GM23338 (cell line): ENCODE measurements around the gene CACHD1. TPM values are rescaled to one million over a fixed set of nuclear protein-coding genes. Genes with fewer than 3 reads are reported as not detected.

Source experiments
- ATAC-seq: fragments of 200-7000 bp; cut with Tn5 transposase; 3 replicates; pipeline ENCODE4 v1.9.1; 2020
- DNase-seq: peaks from one replicate; pipeline ENCODE4 v3.0.0-alpha.2; 2015; ENCODE audit warnings: low spot score
- H2AFZ ChIP-seq: fragments of 200-600 bp; sonication (generic); 2 replicates; pipeline ENCODE4 v1.8.0; 2016; ENCODE audit warnings: antibody characterized with exemption, mild to moderate bottlenecking, moderate library complexity
- H3F3A ChIP-seq: fragments of 200-600 bp; sonication (generic); replicated peaks from 2 replicates; pipeline ENCODE4 v1.8.0; 2017; ENCODE audit warnings: antibody characterized with exemption, mixed run types, low read depth
- H3K27ac ChIP-seq: fragments of 200-600 bp; sonication (generic); 2 replicates; pipeline ENCODE4 v1.6.1; 2016; ENCODE audit warnings: low read depth
- H3K27me3 ChIP-seq: fragments of 200-600 bp; sonication (generic); 2 replicates; pipeline ENCODE4 v1.8.0; 2016; ENCODE audit warnings: mild to moderate bottlenecking, mixed run types, moderate library complexity; ENCODE audit not compliant: insufficient read depth
- H3K36me3 ChIP-seq: fragments of 200-600 bp; sonication (generic); 2 replicates; pipeline ENCODE4 v1.8.0; 2016; ENCODE audit warnings: mild to moderate bottlenecking; ENCODE audit not compliant: insufficient read depth
- H3K4me1 ChIP-seq: fragments of 200-600 bp; sonication (generic); 2 replicates; pipeline ENCODE4 v1.8.0; 2016; ENCODE audit warnings: mild to moderate bottlenecking, moderate library complexity; ENCODE audit not compliant: insufficient read depth
- H3K4me2 ChIP-seq: fragments of 200-600 bp; sonication (generic); 2 replicates; pipeline ENCODE4 v1.7.1; 2017; ENCODE audit warnings: mixed run types
- H3K4me3 ChIP-seq: fragments of 200-600 bp; sonication (generic); 2 replicates; pipeline ENCODE4 v1.6.1; 2016; ENCODE audit warnings: mixed run types
- H3K79me2 ChIP-seq: fragments of 200-600 bp; sonication (generic); replicated peaks from 2 replicates; pipeline ENCODE4 v1.8.0; 2017; ENCODE audit warnings: mild to moderate bottlenecking; ENCODE audit not compliant: insufficient read depth
- H3K9me2 ChIP-seq: fragments of 200-600 bp; sonication (generic); 2 replicates; pipeline ENCODE4 v1.8.0; 2017; ENCODE audit not compliant: insufficient read depth
- H4K20me1 ChIP-seq: fragments of 200-600 bp; sonication (generic); replicated peaks from 2 replicates; pipeline ENCODE4 v1.8.0; 2017; ENCODE audit warnings: mild to moderate bottlenecking; ENCODE audit not compliant: insufficient read depth
- H3K27ac Mint-ChIP-seq: 2 replicates; pipeline ENCODE4 v1.8.0; 2020; ENCODE audit warnings: inconsistent platforms, mild to moderate bottlenecking, moderate library complexity, mixed read lengths
- H3K27me3 Mint-ChIP-seq: 3 replicates; pipeline ENCODE4 v1.8.0; 2022; ENCODE audit warnings: low read depth, mild to moderate bottlenecking, moderate library complexity, mixed read lengths, inconsistent platforms; ENCODE audit not compliant: insufficient read depth, poor library complexity
- H3K36me3 Mint-ChIP-seq: 3 replicates; pipeline ENCODE4 v1.8.0; 2021; ENCODE audit warnings: low read depth, mild to moderate bottlenecking, inconsistent platforms, moderate library complexity, mixed read lengths
- H3K4me1 Mint-ChIP-seq: 3 replicates; pipeline ENCODE4 v1.8.0; 2020; ENCODE audit warnings: mild to moderate bottlenecking, inconsistent platforms, mixed read lengths
- H3K4me3 Mint-ChIP-seq: 3 replicates; pipeline ENCODE4 v1.8.0; 2021; ENCODE audit warnings: moderate library complexity, mild to moderate bottlenecking, inconsistent platforms, mixed read lengths
- H3K9me3 Mint-ChIP-seq: 3 replicates; pipeline ENCODE4 v1.8.0; 2020; ENCODE audit warnings: moderate library complexity, mild to moderate bottlenecking, inconsistent platforms, mixed read lengths
- CREB1 ChIP-seq: fragments of 250-450 bp; sonication (Bioruptor Pico); IDR thresholded peaks from 2 replicates; pipeline ENCODE4 v1.5.0; 2020; ENCODE audit warnings: low read depth, mild to moderate bottlenecking, moderate library complexity
- EZH2 ChIP-seq: fragments of 200-600 bp; sonication (generic); IDR thresholded peaks from one replicate; pipeline ENCODE4 v1.8.0; 2017; ENCODE audit warnings: antibody characterized with exemption, mild to moderate bottlenecking, low read depth; ENCODE audit not compliant: unreplicated experiment
- EZH2phosphoT487 ChIP-seq: fragments of 200-600 bp; sonication (generic); IDR thresholded peaks from one replicate; pipeline ENCODE4 v1.8.1; 2018; ENCODE audit warnings: antibody characterized with exemption; ENCODE audit not compliant: unreplicated experiment
- NANOG ChIP-seq: IDR thresholded peaks from 2 replicates; pipeline ENCODE4 v1.6.1; 2016; ENCODE audit warnings: antibody characterized with exemption, borderline replicate concordance
- POLR2AphosphoS5 ChIP-seq: IDR thresholded peaks from 2 replicates; pipeline ENCODE4 v1.6.1; 2016; ENCODE audit warnings: antibody characterized with exemption, low read depth
- STAT1 ChIP-seq: IDR thresholded peaks from one replicate; pipeline ENCODE4 v1.6.1; 2016; ENCODE audit warnings: antibody characterized with exemption; ENCODE audit not compliant: unreplicated experiment
- ZNF331 ChIP-seq: fragments of 250-450 bp; sonication (Bioruptor Pico); IDR thresholded peaks from 2 replicates; pipeline ENCODE4 v1.5.0; 2020; ENCODE audit warnings: low read depth, mild to moderate bottlenecking, moderate library complexity
- polyA plus RNA-seq: library from polyadenylated mRNA; unstranded; fragments of >200 nt; fragmentation: Nextera tagmentation; extraction: Ambion mirVana; gene quantifications from 2 replicates; pipeline ENCODE4 v1.2.1, GENCODE V29; 2016
- total RNA-seq: library from RNA; depleted of rRNA; stranded (reverse); fragments of >200 nt; shearing (Covaris generic); gene quantifications from 2 replicates; pipeline ENCODE4 v1.2.3, GENCODE V29; 2014
- TF ChIP-seq, protein P1 (sequence below): fragments of 250-450 bp; sonication (Bioruptor Pico); IDR thresholded peaks from 2 replicates; pipeline ENCODE4 v1.5.0; 2020; ENCODE audit warnings: mild to moderate bottlenecking, moderate library complexity
- TF ChIP-seq, protein P2 (sequence below): IDR thresholded peaks from 2 replicates; pipeline ENCODE4 v1.6.1; 2016; ENCODE audit warnings: antibody characterized with exemption
- TF ChIP-seq, protein P3 (sequence below): IDR thresholded peaks from one replicate; pipeline ENCODE4 v1.6.1; 2018; ENCODE audit warnings: antibody characterized with exemption; ENCODE audit not compliant: unreplicated experiment
- TF ChIP-seq, protein P4 (sequence below), 2 experiments: fragments of 200-600 bp in 1 of 2; sonication (generic) in 1 of 2; conservative IDR thresholded peaks; 2 replicates each; pipeline versions ENCODE4 v1.5.1 to v1.6.1; 2016 to 2017; ENCODE audit warnings: antibody characterized with exemption in 2 of 2, low read depth in 2 of 2, mild to moderate bottlenecking in 2 of 2, moderate library complexity in 1 of 2

CACHD1 gene
- total and polyA plus RNA-seq, 2 experiments from 2014 or later: 12.6 to 43.7 TPM

DNA sequence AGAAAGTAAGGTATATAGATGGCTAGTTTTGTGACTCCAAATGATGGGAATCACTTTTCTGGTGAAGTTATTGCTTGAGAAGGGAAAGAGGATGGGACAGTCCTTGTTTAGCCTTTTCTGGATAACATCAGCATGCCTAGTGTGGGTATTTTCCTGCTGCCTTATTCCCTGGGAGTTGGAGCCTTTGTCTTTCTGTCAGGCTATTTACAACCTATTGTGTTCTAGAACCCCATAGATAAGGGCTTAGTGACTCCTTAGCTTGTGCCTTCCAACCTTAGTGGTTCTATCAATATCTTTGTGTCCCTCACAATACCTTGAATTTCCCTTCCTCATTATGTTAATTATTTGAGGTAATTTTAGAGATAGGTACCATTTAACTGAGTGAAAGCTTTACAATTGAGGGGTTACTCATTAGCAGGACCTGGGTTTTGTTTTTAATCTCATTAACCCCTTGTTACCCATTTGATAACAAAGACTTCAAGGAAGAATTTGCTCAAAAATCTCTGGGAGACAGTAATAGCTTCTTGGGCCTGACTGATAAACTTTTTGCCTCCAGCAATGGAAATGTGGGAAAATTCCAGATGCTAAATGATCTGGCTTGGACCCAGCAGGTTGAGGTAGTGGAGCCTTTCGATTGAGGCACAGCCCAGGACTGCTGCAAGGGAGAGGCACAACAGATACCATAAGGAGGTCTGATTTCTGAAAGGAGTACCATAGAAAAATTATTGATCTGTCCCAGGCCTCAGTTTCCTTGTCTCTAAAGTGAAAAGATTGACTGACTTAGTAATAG is 49.0 kb downstream of the CACHD1 start (continued):
- TF ChIP-seq, protein P1, sequence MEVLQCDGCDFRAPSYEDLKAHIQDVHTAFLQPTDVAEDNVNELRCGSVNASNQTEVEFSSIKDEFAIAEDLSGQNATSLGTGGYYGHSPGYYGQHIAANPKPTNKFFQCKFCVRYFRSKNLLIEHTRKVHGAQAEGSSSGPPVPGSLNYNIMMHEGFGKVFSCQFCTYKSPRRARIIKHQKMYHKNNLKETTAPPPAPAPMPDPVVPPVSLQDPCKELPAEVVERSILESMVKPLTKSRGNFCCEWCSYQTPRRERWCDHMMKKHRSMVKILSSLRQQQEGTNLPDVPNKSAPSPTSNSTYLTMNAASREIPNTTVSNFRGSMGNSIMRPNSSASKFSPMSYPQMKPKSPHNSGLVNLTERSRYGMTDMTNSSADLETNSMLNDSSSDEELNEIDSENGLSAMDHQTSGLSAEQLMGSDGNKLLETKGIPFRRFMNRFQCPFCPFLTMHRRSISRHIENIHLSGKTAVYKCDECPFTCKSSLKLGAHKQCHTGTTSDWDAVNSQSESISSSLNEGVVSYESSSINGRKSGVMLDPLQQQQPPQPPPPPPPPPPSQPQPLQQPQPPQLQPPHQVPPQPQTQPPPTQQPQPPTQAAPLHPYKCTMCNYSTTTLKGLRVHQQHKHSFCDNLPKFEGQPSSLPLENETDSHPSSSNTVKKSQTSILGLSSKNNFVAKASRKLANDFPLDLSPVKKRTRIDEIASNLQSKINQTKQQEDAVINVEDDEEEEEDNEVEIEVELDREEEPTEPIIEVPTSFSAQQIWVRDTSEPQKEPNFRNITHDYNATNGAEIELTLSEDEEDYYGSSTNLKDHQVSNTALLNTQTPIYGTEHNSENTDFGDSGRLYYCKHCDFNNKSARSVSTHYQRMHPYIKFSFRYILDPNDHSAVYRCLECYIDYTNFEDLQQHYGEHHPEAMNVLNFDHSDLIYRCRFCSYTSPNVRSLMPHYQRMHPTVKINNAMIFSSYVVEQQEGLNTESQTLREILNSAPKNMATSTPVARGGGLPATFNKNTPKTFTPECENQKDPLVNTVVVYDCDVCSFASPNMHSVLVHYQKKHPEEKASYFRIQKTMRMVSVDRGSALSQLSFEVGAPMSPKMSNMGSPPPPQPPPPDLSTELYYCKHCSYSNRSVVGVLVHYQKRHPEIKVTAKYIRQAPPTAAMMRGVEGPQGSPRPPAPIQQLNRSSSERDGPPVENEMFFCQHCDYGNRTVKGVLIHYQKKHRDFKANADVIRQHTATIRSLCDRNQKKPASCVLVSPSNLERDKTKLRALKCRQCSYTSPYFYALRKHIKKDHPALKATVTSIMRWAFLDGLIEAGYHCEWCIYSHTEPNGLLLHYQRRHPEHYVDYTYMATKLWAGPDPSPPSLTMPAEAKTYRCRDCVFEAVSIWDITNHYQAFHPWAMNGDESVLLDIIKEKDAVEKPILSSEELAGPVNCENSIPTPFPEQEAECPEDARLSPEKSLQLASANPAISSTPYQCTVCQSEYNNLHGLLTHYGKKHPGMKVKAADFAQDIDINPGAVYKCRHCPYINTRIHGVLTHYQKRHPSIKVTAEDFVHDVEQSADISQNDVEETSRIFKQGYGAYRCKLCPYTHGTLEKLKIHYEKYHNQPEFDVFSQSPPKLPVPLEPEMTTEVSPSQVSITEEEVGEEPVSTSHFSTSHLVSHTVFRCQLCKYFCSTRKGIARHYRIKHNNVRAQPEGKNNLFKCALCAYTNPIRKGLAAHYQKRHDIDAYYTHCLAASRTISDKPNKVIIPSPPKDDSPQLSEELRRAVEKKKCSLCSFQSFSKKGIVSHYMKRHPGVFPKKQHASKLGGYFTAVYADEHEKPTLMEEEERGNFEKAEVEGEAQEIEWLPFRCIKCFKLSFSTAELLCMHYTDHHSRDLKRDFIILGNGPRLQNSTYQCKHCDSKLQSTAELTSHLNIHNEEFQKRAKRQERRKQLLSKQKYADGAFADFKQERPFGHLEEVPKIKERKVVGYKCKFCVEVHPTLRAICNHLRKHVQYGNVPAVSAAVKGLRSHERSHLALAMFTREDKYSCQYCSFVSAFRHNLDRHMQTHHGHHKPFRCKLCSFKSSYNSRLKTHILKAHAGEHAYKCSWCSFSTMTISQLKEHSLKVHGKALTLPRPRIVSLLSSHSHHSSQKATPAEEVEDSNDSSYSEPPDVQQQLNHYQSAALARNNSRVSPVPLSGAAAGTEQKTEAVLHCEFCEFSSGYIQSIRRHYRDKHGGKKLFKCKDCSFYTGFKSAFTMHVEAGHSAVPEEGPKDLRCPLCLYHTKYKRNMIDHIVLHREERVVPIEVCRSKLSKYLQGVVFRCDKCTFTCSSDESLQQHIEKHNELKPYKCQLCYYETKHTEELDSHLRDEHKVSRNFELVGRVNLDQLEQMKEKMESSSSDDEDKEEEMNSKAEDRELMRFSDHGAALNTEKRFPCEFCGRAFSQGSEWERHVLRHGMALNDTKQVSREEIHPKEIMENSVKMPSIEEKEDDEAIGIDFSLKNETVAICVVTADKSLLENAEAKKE (CRISPR knock-in tag): peak; percentile 95

DNA sequence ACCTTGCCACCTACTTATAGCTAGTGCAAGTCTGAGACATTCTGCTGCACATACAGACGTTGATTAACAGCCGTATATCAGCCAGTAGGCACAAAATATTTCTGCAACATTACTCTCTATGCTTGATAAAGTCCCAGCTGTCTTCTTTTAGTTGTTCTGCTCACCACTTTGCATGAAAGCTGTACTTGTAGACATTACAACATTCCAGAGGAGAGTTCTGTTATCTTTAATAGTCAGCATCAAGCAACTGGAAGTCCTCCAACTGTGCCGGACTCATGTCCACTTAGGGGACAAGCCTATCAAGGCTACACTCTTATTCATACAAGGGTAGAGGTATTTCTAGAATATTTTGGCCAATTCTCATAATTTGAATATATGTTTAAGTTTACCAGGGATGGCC is 50.0 kb downstream of the CACHD1 start:
- Histone ChIP-seq H3K79me2 (peaks cover 98% of the 10 kb centered on the region), H3K27ac (no peak overlapping the region), H3K27me3 (no peaks in the 10 kb centered on the region), H3K9me2 (no peaks in the 10 kb centered on the region), H3F3A (0 out of 2 replicates have a peak, but pooled peaks cover 3% of the 10 kb centered on the region), H3K4me3 (no peak overlapping the region), H3K36me3 (no peaks in the 10 kb centered on the region), H2AFZ (no peak overlapping the region), H3K4me1 (peaks cover 98% of the 10 kb centered on the region), H3K4me2 (no peak overlapping the region), H4K20me1 (peaks cover 8% of the 10 kb centered on the region)
- Mint-ChIP-seq H3K4me1 (peaks cover 88% of the 10 kb centered on the region), H3K27ac (no peak overlapping the region), H3K27me3 (no peaks in the 10 kb centered on the region), H3K36me3 (no peaks in the 10 kb centered on the region), H3K4me3 (no peak overlapping the region), H3K9me3 (no peaks in the 10 kb centered on the region; the same call in 2 of the 3 replicates)
- ATAC-seq (no peak), DNase-seq (no peak)
- TF ChIP-seq, protein P2, sequence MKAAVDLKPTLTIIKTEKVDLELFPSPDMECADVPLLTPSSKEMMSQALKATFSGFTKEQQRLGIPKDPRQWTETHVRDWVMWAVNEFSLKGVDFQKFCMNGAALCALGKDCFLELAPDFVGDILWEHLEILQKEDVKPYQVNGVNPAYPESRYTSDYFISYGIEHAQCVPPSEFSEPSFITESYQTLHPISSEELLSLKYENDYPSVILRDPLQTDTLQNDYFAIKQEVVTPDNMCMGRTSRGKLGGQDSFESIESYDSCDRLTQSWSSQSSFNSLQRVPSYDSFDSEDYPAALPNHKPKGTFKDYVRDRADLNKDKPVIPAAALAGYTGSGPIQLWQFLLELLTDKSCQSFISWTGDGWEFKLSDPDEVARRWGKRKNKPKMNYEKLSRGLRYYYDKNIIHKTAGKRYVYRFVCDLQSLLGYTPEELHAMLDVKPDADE: no peak
- TF ChIP-seq, protein P3, sequence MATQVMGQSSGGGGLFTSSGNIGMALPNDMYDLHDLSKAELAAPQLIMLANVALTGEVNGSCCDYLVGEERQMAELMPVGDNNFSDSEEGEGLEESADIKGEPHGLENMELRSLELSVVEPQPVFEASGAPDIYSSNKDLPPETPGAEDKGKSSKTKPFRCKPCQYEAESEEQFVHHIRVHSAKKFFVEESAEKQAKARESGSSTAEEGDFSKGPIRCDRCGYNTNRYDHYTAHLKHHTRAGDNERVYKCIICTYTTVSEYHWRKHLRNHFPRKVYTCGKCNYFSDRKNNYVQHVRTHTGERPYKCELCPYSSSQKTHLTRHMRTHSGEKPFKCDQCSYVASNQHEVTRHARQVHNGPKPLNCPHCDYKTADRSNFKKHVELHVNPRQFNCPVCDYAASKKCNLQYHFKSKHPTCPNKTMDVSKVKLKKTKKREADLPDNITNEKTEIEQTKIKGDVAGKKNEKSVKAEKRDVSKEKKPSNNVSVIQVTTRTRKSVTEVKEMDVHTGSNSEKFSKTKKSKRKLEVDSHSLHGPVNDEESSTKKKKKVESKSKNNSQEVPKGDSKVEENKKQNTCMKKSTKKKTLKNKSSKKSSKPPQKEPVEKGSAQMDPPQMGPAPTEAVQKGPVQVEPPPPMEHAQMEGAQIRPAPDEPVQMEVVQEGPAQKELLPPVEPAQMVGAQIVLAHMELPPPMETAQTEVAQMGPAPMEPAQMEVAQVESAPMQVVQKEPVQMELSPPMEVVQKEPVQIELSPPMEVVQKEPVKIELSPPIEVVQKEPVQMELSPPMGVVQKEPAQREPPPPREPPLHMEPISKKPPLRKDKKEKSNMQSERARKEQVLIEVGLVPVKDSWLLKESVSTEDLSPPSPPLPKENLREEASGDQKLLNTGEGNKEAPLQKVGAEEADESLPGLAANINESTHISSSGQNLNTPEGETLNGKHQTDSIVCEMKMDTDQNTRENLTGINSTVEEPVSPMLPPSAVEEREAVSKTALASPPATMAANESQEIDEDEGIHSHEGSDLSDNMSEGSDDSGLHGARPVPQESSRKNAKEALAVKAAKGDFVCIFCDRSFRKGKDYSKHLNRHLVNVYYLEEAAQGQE: no peak
- no peak for TF ChIP-seq STAT1
- no peak for TF ChIP-seq EZH2phosphoT487
- TF ChIP-seq, protein P4, sequence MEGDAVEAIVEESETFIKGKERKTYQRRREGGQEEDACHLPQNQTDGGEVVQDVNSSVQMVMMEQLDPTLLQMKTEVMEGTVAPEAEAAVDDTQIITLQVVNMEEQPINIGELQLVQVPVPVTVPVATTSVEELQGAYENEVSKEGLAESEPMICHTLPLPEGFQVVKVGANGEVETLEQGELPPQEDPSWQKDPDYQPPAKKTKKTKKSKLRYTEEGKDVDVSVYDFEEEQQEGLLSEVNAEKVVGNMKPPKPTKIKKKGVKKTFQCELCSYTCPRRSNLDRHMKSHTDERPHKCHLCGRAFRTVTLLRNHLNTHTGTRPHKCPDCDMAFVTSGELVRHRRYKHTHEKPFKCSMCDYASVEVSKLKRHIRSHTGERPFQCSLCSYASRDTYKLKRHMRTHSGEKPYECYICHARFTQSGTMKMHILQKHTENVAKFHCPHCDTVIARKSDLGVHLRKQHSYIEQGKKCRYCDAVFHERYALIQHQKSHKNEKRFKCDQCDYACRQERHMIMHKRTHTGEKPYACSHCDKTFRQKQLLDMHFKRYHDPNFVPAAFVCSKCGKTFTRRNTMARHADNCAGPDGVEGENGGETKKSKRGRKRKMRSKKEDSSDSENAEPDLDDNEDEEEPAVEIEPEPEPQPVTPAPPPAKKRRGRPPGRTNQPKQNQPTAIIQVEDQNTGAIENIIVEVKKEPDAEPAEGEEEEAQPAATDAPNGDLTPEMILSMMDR (conservative IDR thresholded peaks at IDR 0.05; ENCODE audit: low read depth in 2 of 2): no peak
- no peak for TF ChIP-seq NANOG
- TF ChIP-seq POLR2AphosphoS5: no peak
- TF ChIP-seq ZNF331: no peak
- no peak for TF ChIP-seq CREB1 (CRISPR knock-in tag)
- TF ChIP-seq EZH2: no peak
